Measurements from ENCODE around the gene PLEKHJ1.

GRCh38 chr19:2221250-2221831 is 14.8 kb downstream of the PLEKHJ1 start:
- TF ChIP-seq CTCF (conservative IDR thresholded peaks at IDR 0.05) (no peak), ZFX (IDR thresholded peaks at IDR 0.05) (no peak)

All from C4-2B (cell line).